Panc1 (cell line): Measurements from ENCODE around the gene SLC37A1. TPM values are rescaled to one million over a fixed set of nuclear protein-coding genes. Genes with fewer than 3 reads are reported as not detected.

Experiments used
- ATAC-seq: fragments of 200-7000 bp; cut with Tn5 transposase; 2 replicates; pipeline ENCODE4 v1.9.1; 2020; ENCODE audit warnings: mild to moderate bottlenecking, moderate library complexity
- BruUV-seq: library from RNA; stranded (reverse); fragments of 400-500 nt; replicated peaks from 2 replicates; lab custom pipeline; 2021; lab: Mats Ljungman, UMichigan
- CTCF ChIA-PET: fragments of 300-600 bp; sonication (Branson Sonifier 250); formaldehyde crosslinking; loops from one replicate; lab custom pipeline; 2022; ENCODE audit warnings: antibody characterized with exemption; lab: Charles Lee
- POLR2A ChIA-PET: fragments of 300-600 bp; sonication (Branson Sonifier 250); formaldehyde crosslinking; loops from one replicate; lab custom pipeline; 2022; ENCODE audit warnings: antibody characterized with exemption; lab: Charles Lee
- DNase-seq: peaks from one replicate; pipeline ENCODE4 v3.0.0-alpha.2; 2010; ENCODE audit warnings: low read depth, low spot score
- H3K27ac ChIP-seq: 2 replicates; pipeline ENCODE4 v1.5.1; 2011; ENCODE audit warnings: mild to moderate bottlenecking, low read length, inconsistent platforms
- H3K27me3 ChIP-seq: fragments of 200-500 bp; sonication (Bioruptor generic); 2 replicates; pipeline ENCODE4 v1.6.0; 2014; ENCODE audit warnings: low read length, inconsistent platforms; ENCODE audit not compliant: control insufficient read depth, insufficient read depth
- H3K36me3 ChIP-seq: fragments of 200-500 bp; sonication (Bioruptor generic); 2 replicates; pipeline ENCODE4 v1.5.1; 2014; ENCODE audit warnings: inconsistent platforms, mild to moderate bottlenecking, low read length, moderate library complexity; ENCODE audit not compliant: control insufficient read depth, insufficient read depth
- H3K4me1 ChIP-seq: 2 replicates; pipeline ENCODE4 v1.5.1; 2011; ENCODE audit warnings: inconsistent platforms, mild to moderate bottlenecking, low read length, moderate library complexity; ENCODE audit not compliant: control insufficient read depth, insufficient read depth
- H3K4me3 ChIP-seq, 2 experiments: 2 replicates each; pipeline ENCODE4 v1.5.1; 2011 to 2012; ENCODE audit warnings: low read depth in 2 of 2, low read length in 2 of 2, mild to moderate bottlenecking in 2 of 2, inconsistent platforms in 1 of 2, moderate library complexity in 1 of 2
- H3K9me3 ChIP-seq: fragments of 200-500 bp; sonication (Bioruptor generic); 2 replicates; pipeline ENCODE4 v1.5.1; 2014; ENCODE audit warnings: low read depth, mild to moderate bottlenecking, inconsistent platforms, low read length, moderate library complexity; ENCODE audit not compliant: control insufficient read depth, insufficient read depth
- POLR2AphosphoS5 ChIP-seq: IDR thresholded peaks from 2 replicates; pipeline ENCODE4 v1.6.1; 2012; ENCODE audit warnings: mild to moderate bottlenecking, low read depth, low read length, moderate library complexity
- SIN3A ChIP-seq: IDR thresholded peaks from 2 replicates; pipeline ENCODE4 v1.6.1; 2012; ENCODE audit warnings: low read depth, mild to moderate bottlenecking, low read length, moderate library complexity, borderline replicate concordance; ENCODE audit not compliant: insufficient read depth
- TCF7L2 ChIP-seq: IDR thresholded peaks from 2 replicates; pipeline ENCODE4 v1.6.1; 2011; ENCODE audit warnings: mild to moderate bottlenecking, low read depth, low read length, inconsistent platforms
- in situ Hi-C: cut with HindIII; loops from 2 replicates; pipeline ENCODE4 v1.10.0; 2016; ENCODE audit warnings: low sequenced_read_pairs, low pct_unique_long_range_greater_than_20kb
- intact Hi-C: fragments of 100-400 bp; cut with micrococcal nuclease; formaldehyde crosslinking; loops from one replicate; pipeline ENCODE4 v1.10.0; 2022; ENCODE audit not compliant: unreplicated experiment
- total RNA-seq: library from RNA; stranded (reverse); gene quantifications from one replicate; pipeline ENCODE4 v1.2.1, GENCODE V29; 2021; ENCODE audit not compliant: unreplicated experiment
- TF ChIP-seq, protein P1 (sequence below): fragments of 450-650 bp; IDR thresholded peaks from 2 replicates; pipeline ENCODE4 v1.5.1; 2017; ENCODE audit warnings: mild to moderate bottlenecking
- TF ChIP-seq, protein P2 (sequence below), 2 experiments: IDR thresholded peaks; 2 replicates each; pipeline ENCODE4 v1.6.1; 2011 to 2012; ENCODE audit warnings: low read depth in 2 of 2, control low read depth in 1 of 2, low read length in 1 of 2, mild to moderate bottlenecking in 1 of 2, moderate library complexity in 1 of 2; ENCODE audit not compliant: insufficient read depth in 1 of 2

SLC37A1 gene
- total RNA-seq, 1 experiment from 2014 or later, result 7.7 TPM

DNA sequence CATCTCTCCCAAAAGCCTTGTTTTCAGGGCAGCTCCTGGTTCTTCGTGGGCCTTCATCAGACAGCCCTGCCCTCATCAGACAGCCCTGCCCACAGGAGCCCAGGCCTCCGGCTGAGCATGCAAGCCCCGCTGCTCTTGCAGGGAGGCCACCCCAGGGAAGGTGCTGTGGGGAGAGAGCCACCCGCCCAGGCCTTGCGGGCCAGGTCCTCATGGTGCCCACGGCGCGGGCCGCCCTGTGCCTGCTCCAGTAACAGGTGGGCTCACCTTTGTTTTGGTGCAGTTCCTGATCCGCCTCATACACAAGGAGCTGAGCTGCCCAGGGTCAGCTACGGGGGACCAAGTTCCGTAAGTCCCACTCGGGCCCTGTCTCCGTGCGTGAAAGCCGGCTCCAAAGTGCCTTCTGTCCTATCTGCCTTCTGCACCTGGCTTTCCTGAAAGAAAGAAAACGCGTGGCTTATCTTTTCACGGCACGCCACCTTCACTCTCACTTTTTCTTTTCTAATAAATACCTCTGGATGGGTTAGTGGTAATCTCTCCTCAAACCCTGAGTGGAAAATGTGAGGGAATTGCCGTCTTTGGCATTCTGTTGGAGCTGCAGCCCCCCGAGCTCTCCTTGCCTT, 65.9 kb downstream of the SLC37A1 start:
- Histone ChIP-seq H3K4me1 (no peaks in the 10 kb centered on the region; the same call in 1 of the 2 replicates), H3K36me3 (no peaks in the 10 kb centered on the region), H3K27ac (no peak overlapping the region), H3K27me3 (no peaks in the 10 kb centered on the region), H3K4me3 (no peak overlapping the region), H3K9me3 (peaks cover 7% of the 10 kb centered on the region; the same call in 1 of the 2 replicates)
- in situ Hi-C loops (no loop called here), intact Hi-C loops (no loop called here)
- no peak for ATAC-seq
- no peak for DNase-seq
- no peak for TF ChIP-seq POLR2AphosphoS5
- TF ChIP-seq TCF7L2, result no peak
- TF ChIP-seq, protein P1, sequence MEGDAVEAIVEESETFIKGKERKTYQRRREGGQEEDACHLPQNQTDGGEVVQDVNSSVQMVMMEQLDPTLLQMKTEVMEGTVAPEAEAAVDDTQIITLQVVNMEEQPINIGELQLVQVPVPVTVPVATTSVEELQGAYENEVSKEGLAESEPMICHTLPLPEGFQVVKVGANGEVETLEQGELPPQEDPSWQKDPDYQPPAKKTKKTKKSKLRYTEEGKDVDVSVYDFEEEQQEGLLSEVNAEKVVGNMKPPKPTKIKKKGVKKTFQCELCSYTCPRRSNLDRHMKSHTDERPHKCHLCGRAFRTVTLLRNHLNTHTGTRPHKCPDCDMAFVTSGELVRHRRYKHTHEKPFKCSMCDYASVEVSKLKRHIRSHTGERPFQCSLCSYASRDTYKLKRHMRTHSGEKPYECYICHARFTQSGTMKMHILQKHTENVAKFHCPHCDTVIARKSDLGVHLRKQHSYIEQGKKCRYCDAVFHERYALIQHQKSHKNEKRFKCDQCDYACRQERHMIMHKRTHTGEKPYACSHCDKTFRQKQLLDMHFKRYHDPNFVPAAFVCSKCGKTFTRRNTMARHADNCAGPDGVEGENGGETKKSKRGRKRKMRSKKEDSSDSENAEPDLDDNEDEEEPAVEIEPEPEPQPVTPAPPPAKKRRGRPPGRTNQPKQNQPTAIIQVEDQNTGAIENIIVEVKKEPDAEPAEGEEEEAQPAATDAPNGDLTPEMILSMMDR, result no peak
- TF ChIP-seq, protein P2, sequence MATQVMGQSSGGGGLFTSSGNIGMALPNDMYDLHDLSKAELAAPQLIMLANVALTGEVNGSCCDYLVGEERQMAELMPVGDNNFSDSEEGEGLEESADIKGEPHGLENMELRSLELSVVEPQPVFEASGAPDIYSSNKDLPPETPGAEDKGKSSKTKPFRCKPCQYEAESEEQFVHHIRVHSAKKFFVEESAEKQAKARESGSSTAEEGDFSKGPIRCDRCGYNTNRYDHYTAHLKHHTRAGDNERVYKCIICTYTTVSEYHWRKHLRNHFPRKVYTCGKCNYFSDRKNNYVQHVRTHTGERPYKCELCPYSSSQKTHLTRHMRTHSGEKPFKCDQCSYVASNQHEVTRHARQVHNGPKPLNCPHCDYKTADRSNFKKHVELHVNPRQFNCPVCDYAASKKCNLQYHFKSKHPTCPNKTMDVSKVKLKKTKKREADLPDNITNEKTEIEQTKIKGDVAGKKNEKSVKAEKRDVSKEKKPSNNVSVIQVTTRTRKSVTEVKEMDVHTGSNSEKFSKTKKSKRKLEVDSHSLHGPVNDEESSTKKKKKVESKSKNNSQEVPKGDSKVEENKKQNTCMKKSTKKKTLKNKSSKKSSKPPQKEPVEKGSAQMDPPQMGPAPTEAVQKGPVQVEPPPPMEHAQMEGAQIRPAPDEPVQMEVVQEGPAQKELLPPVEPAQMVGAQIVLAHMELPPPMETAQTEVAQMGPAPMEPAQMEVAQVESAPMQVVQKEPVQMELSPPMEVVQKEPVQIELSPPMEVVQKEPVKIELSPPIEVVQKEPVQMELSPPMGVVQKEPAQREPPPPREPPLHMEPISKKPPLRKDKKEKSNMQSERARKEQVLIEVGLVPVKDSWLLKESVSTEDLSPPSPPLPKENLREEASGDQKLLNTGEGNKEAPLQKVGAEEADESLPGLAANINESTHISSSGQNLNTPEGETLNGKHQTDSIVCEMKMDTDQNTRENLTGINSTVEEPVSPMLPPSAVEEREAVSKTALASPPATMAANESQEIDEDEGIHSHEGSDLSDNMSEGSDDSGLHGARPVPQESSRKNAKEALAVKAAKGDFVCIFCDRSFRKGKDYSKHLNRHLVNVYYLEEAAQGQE (IDR thresholded peaks at IDR 0.05; ENCODE audit: insufficient read depth in 1 of 2, low read depth in 2 of 2, low read length in 1 of 2), result no peak
- TF ChIP-seq SIN3A, result no peak
- CTCF ChIA-PET, result no interaction called here
- BruUV-seq, result no TSS peak
- POLR2A ChIA-PET, result no interaction called here

DNA sequence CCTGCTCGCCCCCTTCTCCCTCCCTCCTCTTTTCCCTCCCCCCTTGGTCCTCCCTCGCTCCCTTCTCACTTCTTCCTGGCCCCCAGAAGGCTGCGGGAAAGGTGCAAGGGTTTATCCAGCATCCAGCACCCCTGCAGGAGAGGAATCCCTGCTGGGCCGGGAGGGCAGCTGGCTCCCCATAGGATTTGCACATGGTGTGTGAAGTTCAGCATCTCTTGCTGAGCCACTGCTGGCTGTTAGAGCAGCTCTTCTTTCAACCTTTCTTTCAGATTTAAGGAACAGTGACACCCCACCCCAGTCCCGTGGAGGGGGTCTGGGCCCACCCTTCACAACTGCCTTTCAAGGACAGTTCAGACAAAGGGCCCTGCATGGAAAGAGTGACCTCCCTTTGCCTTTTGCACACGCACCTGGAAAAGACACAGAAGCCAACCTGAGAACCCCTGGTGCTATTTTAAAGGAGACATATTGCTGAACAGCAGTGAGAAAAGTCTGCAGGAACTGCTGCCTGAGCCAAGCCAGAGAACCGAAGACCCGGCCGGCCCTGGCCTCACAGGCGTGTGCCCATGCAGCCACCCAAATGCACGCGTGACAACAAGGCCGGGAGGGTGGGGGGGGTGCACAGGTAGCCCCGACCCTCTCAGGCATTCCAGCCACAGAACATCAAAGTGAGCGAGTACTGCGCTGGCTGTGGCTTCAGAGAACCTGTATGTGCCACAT, 66.6 kb downstream of the SLC37A1 start:
- Histone ChIP-seq H3K36me3 (no peaks in the 10 kb centered on the region), H3K4me1 (no peaks in the 10 kb centered on the region; the same call in 1 of the 2 replicates), H3K27me3 (no peaks in the 10 kb centered on the region), H3K9me3 (peaks cover 7% of the 10 kb centered on the region; the same call in 1 of the 2 replicates), H3K4me3 (no peak overlapping the region), H3K27ac (no peak overlapping the region)
- TF ChIP-seq, protein P2 (IDR thresholded peaks at IDR 0.05; ENCODE audit: insufficient read depth in 1 of 2, low read depth in 2 of 2, low read length in 1 of 2), result no peak
- TF ChIP-seq POLR2AphosphoS5 (no peak), TCF7L2 (no peak), SIN3A (no peak)
- TF ChIP-seq, protein P1, result no peak
- CTCF ChIA-PET, result no interaction called here
- ATAC-seq (no peak), DNase-seq (no peak)
- intact Hi-C loops, result no loop called here
- in situ Hi-C loops, result no loop called here
- POLR2A ChIA-PET, result no interaction called here
- BruUV-seq, result no TSS peak
